CD14-positive monocyte (primary cell): ENCODE data around the gene DUS3L. TPM values are rescaled to one million over a fixed set of nuclear protein-coding genes. Genes with fewer than 3 reads are reported as not detected.

Experiments used
- DNase-seq, 3 donors: peaks; one replicate each; pipeline ENCODE4 v3.0.0-alpha.2; 2011 to 2022
- H2AFZ ChIP-seq: 2 replicates; pipeline ENCODE4 v1.6.0; 2012; ENCODE audit warnings: mild to moderate bottlenecking, low read depth, low read length, inconsistent platforms; ENCODE audit not compliant: insufficient read depth, poor library complexity, severe bottlenecking
- H3K27ac ChIP-seq, 2 donors: 1 replicate in 1 of 2; 2 replicates in 1 of 2; pipeline ENCODE4 v1.5.1; 2012 to 2013; ENCODE audit warnings: low read length in 2 of 2, control low read depth in 1 of 2, inconsistent platforms in 1 of 2, low read depth in 1 of 2, mild to moderate bottlenecking in 1 of 2
- H3K27me3 ChIP-seq, 2 donors: one replicate each; pipeline versions ENCODE4 v1.6.0 to v1.6.1; 2011 to 2013; ENCODE audit warnings: low read length in 2 of 2; ENCODE audit not compliant: control insufficient read depth in 2 of 2, insufficient read depth in 2 of 2
- H3K36me3 ChIP-seq, 2 donors: replicated peaks in 1 of 2; 1 replicate in 1 of 2; 2 replicates in 1 of 2; pipeline versions ENCODE4 v1.5.1 to v1.6.1; 2012 to 2013; ENCODE audit warnings: low read length in 2 of 2, control low read depth in 1 of 2, inconsistent platforms in 1 of 2, mild to moderate bottlenecking in 1 of 2; ENCODE audit not compliant: insufficient read depth in 2 of 2, control insufficient read depth in 1 of 2
- H3K4me1 ChIP-seq, 2 donors: 1 replicate in 1 of 2; 2 replicates in 1 of 2; pipeline versions ENCODE4 v1.5.1 to v1.6.1; 2012 to 2013; ENCODE audit warnings: low read length in 2 of 2, control low read depth in 1 of 2, inconsistent platforms in 1 of 2, mild to moderate bottlenecking in 1 of 2, moderate library complexity in 1 of 2; ENCODE audit not compliant: insufficient read depth in 2 of 2, control insufficient read depth in 1 of 2
- H3K4me2 ChIP-seq: replicated peaks from 2 replicates; pipeline ENCODE3; 2012; ENCODE audit warnings: low read length, moderate library complexity, mild to moderate bottlenecking; ENCODE audit not compliant: poor library complexity, severe bottlenecking; ENCODE audit errors: extremely low read depth
- H3K4me3 ChIP-seq, 3 experiments: fragments of 200-600 bp in 1 of 3; sonication (generic) in 1 of 3; replicated peaks in 1 of 3; 1 replicate in 2 of 3; 2 replicates in 1 of 3; pipeline ENCODE4 v1.5.1; 2011 to 2013; ENCODE audit warnings: low read length in 3 of 3, mild to moderate bottlenecking in 3 of 3, control low read depth in 2 of 3, low read depth in 2 of 3, inconsistent platforms in 1 of 3, moderate library complexity in 1 of 3
- H3K79me2 ChIP-seq: 2 replicates; pipeline ENCODE4 v1.6.0; 2012; ENCODE audit warnings: mild to moderate bottlenecking, control low read depth, inconsistent platforms, low read length, moderate library complexity; ENCODE audit not compliant: insufficient read depth
- H3K9ac ChIP-seq: 2 replicates; pipeline ENCODE4 v1.6.0; 2017; ENCODE audit warnings: low read length, mild to moderate bottlenecking; ENCODE audit not compliant: insufficient read depth, poor library complexity, severe bottlenecking
- H3K9me3 ChIP-seq, 2 donors: replicated peaks in 1 of 2; 1 replicate in 1 of 2; 2 replicates in 1 of 2; pipeline versions ENCODE4 v1.5.1 to v1.6.1; 2012 to 2013; ENCODE audit warnings: low read length in 2 of 2, control low read depth in 1 of 2; ENCODE audit not compliant: control insufficient read depth in 1 of 2, insufficient read depth in 1 of 2
- H4K20me1 ChIP-seq: 2 replicates; pipeline ENCODE4 v1.6.0; 2012; ENCODE audit warnings: mild to moderate bottlenecking, low read length, control low read depth, moderate library complexity; ENCODE audit not compliant: insufficient read depth
- H3K27ac Mint-ChIP-seq, 7 donors: one replicate each; pipeline ENCODE4 v1.8.0; 2020; ENCODE audit warnings: mild to moderate bottlenecking in 7 of 7, mixed read lengths in 7 of 7, moderate library complexity in 6 of 7, inconsistent platforms in 2 of 7
- H3K27me3 Mint-ChIP-seq, 3 donors: one replicate each; pipeline ENCODE4 v1.8.0; 2021 to 2022; ENCODE audit warnings: low read depth in 3 of 3, mild to moderate bottlenecking in 3 of 3, mixed read lengths in 3 of 3, moderate library complexity in 3 of 3, inconsistent platforms in 1 of 3
- H3K36me3 Mint-ChIP-seq, 2 donors: one replicate each; pipeline ENCODE4 v1.8.0; 2020; ENCODE audit warnings: mixed read lengths in 2 of 2, inconsistent platforms in 1 of 2, mild to moderate bottlenecking in 1 of 2
- H3K4me1 Mint-ChIP-seq: one replicate; pipeline ENCODE4 v1.8.0; 2020; ENCODE audit warnings: mild to moderate bottlenecking, mixed read lengths
- H3K4me3 Mint-ChIP-seq, 2 donors: one replicate each; pipeline ENCODE4 v1.8.0; 2020; ENCODE audit warnings: mild to moderate bottlenecking in 2 of 2, mixed read lengths in 2 of 2, moderate library complexity in 1 of 2
- H3K9me3 Mint-ChIP-seq, 7 donors: one replicate each; pipeline ENCODE4 v1.8.0; 2020 to 2022; ENCODE audit warnings: mixed read lengths in 7 of 7, mild to moderate bottlenecking in 6 of 7, moderate library complexity in 6 of 7, inconsistent platforms in 2 of 7
- CTCF ChIP-seq: fragments of 200-600 bp; IDR thresholded peaks from one replicate; pipeline ENCODE4 v1.8.0; 2022; ENCODE audit warnings: antibody characterized with exemption, mild to moderate bottlenecking
- WGBS: methylation state at CpG from one replicate; pipeline ENCODE4 v1.1.5; 2013; ENCODE audit warnings: missing lambda C conversion rate; ENCODE audit not compliant: insufficient coverage; 5-methylcytosine and 5-hydroxymethylcytosine counted together
- intact Hi-C, 2 donors: fragments of 100-400 bp; cut with micrococcal nuclease; formaldehyde crosslinking; loops; one replicate each; pipeline versions ENCODE4 v1.15.0 to v1.15.1; 2023
- polyA plus RNA-seq, 3 donors: library from polyadenylated mRNA; depleted of rRNA in 1 of 3; unstranded in 2 of 3; stranded (reverse) in 1 of 3; fragments of 300-500 nt in 2 of 3; fragments of >200 nt in 1 of 3; fragmentation: Illumina TruSeq in 2 of 3; gene quantifications; 1 replicate in 2 of 3; 2 replicates in 1 of 3; pipeline ENCODE4 v1.2.3, GENCODE V29; 2012 to 2021

The DUS3L gene
- polyA plus RNA-seq, 3 donors: 17.4 to 40.2 (median 23.4) TPM

GRCh38 chr19:5814123-5814851 is 23.3 kb upstream of the DUS3L start:
- no peak for TF ChIP-seq CTCF
- Histone ChIP-seq H3K4me1 (no peaks in the 10 kb centered on the region), H3K9me3 (no peaks in the 10 kb centered on the region), H3K9ac (no peak overlapping the region), H3K4me2 (no peak overlapping the region), H3K79me2 (no peaks in the 10 kb centered on the region), H2AFZ (no peak overlapping the region), H3K36me3 (no peaks in the 10 kb centered on the region), H3K27ac (no peak overlapping the region), H3K27me3 (no peaks in the 10 kb centered on the region), H4K20me1 (no peaks in the 10 kb centered on the region), H3K4me3 (no peak overlapping the region)
- Mint-ChIP-seq H3K9me3 (peaks cover 0 to 4% (median 0%) of the 10 kb centered on the region in 7 donors), H3K27ac (peak overlapping the region in 1 of 7 donors; percentile 56), H3K4me1 (peaks cover 1% of the 10 kb centered on the region), H3K36me3 (no peaks in the 10 kb centered on the region), H3K27me3 (peaks cover 1 to 12% (median 6%) of the 10 kb centered on the region in 3 donors), H3K4me3 (no peak overlapping the region)
- 89% methylated on average over 4 of the region's 9 CpGs for WGBS
- DNase-seq: no peak
- intact Hi-C loops: no loop called here

GRCh38 chr19:5811117-5811516 is 20.2 kb upstream of the DUS3L start:
- Mint-ChIP-seq H3K36me3 (no peaks in the 10 kb centered on the region), H3K4me1 (peaks cover 8% of the 10 kb centered on the region), H3K4me3 (no peak overlapping the region), H3K27ac (peak overlapping the region in 1 of 7 donors; percentile 15), H3K27me3 (peaks cover 15 to 25% (median 20%) of the 10 kb centered on the region in 3 donors), H3K9me3 (peaks cover 0 to 9% (median 5%) of the 10 kb centered on the region in 7 donors)
- DNase-seq: no peak
- Histone ChIP-seq H3K4me1 (no peaks in the 10 kb centered on the region), H3K9me3 (peaks cover 3 to 10% of the 10 kb centered on the region in 2 donors), H3K4me3 (no peak overlapping the region), H3K4me2 (no peak overlapping the region), H3K79me2 (no peaks in the 10 kb centered on the region), H2AFZ (no peak overlapping the region), H3K36me3 (no peaks in the 10 kb centered on the region), H4K20me1 (no peaks in the 10 kb centered on the region), H3K27me3 (peaks cover 0 to 10% of the 10 kb centered on the region in 2 donors), H3K27ac (no peak overlapping the region), H3K9ac (no peak overlapping the region)
- intact Hi-C loops: no loop called here
- 86% methylated on average over 3 of the region's 4 CpGs for WGBS
- TF ChIP-seq CTCF: no peak
